SK-N-DZ (cell line): ENCODE measurements around the gene OR10AD1.
A peak's percentile ranks its signal among the peaks of the same experiment; 100 is the strongest.

ENCODE experiments used
- DNase-seq: peaks from one replicate; pipeline ENCODE4 v3.0.0-alpha.2; 2015; ENCODE audit warnings: low spot score

The OR10AD1 gene

GRCh38 chr12:48192861-48193260 is 10.2 kb downstream of the OR10AD1 start:
- DNase-seq = no peak

DNA sequence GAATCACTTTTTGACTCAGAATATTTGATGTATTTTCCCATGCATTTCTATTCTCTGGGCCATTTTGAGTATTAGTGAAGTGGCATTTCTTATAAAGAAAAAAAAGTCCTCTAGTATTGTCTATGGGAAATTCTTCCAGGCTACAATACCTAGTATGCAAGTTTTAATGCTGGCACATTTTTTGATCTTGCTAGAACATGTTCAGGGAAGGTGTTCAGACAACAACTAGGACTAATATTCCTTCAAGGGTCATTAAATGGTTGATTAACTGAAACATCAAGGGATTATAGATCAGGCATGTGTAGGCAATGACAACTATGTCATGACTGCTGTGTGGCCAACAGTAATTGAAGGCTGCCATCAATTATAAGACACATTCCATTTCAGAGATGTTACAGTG is 12.0 kb downstream of the OR10AD1 start:
- DNase-seq = no peak

DNA sequence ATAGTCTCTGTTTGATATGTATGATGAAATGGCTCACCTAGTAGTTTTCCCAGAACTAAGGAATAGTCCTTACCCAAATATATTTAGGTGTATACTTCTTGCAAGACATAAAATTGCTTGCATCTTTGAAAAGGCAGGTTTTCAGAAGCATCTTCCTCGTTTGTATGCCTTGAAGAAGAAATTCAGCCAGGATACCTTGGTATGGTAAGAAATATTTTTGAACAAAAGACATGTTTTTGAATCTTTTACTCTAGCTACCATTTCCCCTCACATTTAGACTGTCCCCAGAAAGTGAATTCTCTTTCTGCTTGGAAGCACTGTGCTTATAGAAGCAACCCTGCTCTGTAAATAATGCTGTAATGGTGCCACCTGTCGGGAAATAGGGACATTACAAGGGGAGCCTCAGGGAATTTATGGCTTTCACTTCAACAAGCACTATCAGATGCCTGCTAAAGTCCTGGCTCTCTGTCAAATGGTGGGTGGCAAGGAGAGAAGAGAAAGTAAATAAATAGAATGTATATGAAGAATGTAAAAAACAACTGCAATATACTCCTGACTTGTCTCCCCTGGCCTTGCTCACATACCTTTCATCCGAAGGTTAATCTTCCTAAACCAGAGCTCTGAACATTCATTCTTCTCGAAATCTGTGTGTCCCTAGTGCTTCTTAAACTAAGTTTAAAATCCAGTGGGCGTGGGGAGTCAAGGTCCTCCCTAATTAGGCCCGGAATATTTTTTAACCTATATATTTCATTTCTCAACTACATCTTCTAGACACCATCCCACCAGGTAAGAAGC is 13.6 kb downstream of the OR10AD1 start:
- DNase-seq = peak; percentile 79

GRCh38 chr12:48187916-48188695 is 15.0 kb downstream of the OR10AD1 start:
- no peak for DNase-seq

- DNase-seq = peak; percentile 53
These were observed 17.7 kb downstream of the OR10AD1 start for GRCh38 chr12:48185181-48185919.

GRCh38 chr12:48184549-48184922 is 18.6 kb downstream of the OR10AD1 start:
- no peak for DNase-seq

- peak; percentile 20 for DNase-seq
These were observed 19.1 kb downstream of the OR10AD1 start for GRCh38 chr12:48183876-48184548.

DNA sequence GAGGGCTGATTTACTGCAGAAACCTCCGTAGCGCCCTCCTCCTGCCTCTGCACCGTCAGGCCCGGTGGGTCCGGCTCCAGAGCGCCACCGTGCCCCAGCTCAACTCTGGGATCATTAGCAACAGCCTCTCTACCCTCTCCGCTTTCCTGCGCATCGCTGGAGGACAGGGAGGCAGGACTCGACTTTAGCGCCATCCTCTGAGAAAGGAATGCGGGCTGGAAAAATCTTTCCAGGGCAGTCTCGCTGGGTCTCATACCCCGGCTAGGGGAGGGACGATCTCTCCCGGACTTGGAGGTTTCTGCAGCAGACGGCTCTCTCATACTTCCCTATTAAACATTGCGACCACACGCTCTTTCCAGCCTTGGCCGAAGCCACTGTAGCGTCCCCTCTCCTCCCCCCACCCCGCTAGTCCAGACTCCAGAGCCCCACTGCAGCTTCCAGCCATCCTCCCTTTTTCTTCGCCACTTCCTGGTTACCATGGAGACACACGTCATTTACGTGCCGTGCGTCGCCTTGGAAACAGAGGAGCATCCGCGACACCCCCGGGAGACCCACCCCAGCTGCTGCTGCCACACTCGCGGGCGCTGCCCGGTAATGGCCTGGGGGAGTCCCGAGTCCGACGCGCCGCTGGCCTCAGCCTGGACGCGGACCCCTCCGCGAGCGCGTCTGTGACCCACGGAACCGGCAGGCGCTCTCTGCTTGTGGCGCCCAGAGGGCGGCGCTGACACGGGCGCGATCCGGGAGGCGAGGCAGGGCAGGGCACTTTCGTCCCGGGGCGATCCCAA is 19.8 kb downstream of the OR10AD1 start, which contains the start of gene CCDC184:
CCDC184 (plus strand) TSS at position 554 of the 785 bp plus-strand sequence. CDS start 479 bp downstream, outside the sequence.
- DNase-seq = peak; percentile 92

GRCh38 chr12:48182631-48183030 is 20.5 kb downstream of the OR10AD1 start:
- no peak for DNase-seq

GRCh38 chr12:48180857-48181495 is 22.1 kb downstream of the OR10AD1 start:
- no peak for DNase-seq

- DNase-seq = no peak
These were observed 22.7 kb downstream of the OR10AD1 start for GRCh38 chr12:48180424-48180823.

GRCh38 chr12:48179466-48179865 is 23.6 kb downstream of the OR10AD1 start:
- DNase-seq = no peak

- DNase-seq = no peak
These were observed 25.1 kb downstream of the OR10AD1 start for GRCh38 chr12:48177982-48178381.

DNA sequence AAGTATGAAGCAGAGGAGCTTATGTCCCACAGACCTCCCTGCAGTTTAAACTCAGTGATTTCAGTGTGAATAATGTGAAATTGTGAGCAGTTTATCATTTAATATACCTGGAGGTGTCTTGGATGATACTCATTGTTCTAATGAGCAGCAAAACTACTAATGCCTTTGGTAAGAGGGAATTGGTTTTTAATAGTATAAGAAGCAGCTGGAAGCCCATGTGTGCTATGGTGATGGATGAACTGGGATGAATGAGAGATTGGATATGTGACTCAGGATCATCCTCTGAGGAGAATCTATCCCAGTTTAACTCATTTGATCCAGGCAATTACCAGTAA is 26.7 kb downstream of the OR10AD1 start:
- no peak for DNase-seq

DNA sequence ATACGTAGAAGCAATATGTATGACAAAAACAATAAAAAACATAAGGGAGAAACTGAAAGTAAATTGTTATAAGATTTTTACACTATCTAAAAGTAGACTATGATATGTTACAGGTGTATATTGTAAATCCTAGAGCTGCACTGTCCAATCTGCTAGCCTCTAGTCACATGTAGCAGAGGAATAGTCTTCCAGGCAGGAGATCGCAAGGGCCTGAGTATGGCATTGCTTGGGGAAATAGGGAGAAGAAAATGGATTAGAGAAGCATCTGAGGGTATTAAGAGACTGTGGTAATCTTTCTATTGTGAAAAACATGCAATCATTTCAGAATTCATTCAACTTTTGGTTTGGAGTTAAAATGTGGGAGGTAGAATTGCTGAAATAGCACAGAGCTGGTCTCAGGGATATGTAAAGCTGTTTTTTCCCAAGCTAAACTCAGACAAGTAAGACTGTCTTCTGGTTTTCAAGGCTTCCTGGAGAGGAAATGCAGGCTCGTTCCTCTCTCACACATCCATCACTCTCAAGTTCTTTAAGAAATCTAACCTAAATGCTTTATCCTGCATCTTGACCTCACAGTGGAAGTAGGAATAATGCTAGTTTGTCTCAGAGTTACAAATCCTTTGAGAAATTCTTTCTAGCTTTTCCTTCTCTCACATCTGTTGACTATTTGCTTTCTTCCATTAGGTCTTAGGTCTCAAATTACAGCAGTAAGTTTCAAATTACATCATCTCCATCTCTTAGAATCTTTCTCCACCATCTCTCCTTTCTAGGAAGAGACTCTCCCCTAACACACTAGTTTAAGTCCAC is 27.3 kb downstream of the OR10AD1 start:
- no peak for DNase-seq

DNA sequence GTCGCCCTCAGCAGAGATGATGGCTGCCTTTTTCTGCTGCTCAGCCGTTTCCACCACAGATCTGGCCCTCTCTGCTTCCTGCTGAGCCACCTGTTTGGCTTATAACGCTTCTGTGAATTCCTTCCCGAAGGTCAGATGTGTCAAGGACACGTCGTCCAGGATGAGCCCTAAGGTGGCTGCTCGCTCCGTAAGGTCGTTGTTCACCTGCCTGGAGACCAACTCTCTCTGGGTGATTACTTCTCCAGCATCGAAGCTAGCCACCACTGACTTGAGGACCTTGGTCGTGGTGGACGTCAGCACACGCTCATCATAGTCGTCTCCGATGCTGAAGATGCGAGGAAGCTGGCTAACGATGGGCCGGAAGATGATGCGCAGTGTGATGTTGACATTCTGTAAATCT is 34.1 kb downstream of the OR10AD1 start:
- no peak for DNase-seq

- DNase-seq = peak; percentile 61
These were observed 37.8 kb downstream of the OR10AD1 start for GRCh38 chr12:48165089-48165981.

DNA sequence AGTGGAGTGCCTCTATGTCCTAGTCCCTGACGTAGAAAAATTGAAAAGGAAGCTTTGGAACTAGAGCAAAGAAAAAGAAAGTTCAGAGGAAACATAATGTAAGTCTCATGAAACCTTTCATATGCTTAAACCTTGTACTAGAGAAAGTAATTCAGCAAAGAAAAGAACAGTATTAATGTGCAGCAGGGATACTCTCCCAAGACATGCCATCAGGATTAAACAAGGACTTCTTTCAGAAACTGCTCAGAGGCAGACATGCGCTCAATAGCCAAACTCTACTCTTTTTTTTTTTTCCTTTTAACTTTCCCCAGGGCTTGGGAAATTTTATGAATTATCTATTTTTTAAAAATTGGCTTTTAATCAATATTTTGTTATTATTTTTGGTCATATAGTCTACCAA is 38.6 kb downstream of the OR10AD1 start:
- DNase-seq = no peak
